Ascending aorta (tissue), 2 donors: Measurements from ENCODE around the gene SPATA4. TPM values are rescaled to one million over a fixed set of nuclear protein-coding genes. Genes with fewer than 3 reads are reported as not detected.
"Not testable (repeated sequence)": the region's sequence is repeated elsewhere in the genome, so short reads cannot be mapped to it uniquely, and the experiment has no call there.

ENCODE experiments used
- DNase-seq, 2 donors: peaks; one replicate each; pipeline ENCODE4 v3.0.0-alpha.2; 2019; ENCODE audit warnings: low spot score in 2 of 2
- H3K27ac ChIP-seq, 2 donors: fragments of 200-600 bp; sonication (generic); one replicate each; pipeline ENCODE4 v1.5.1; 2016 to 2017; ENCODE audit warnings: mild to moderate bottlenecking in 1 of 2
- H3K27me3 ChIP-seq: fragments of 200-600 bp; sonication (generic); one replicate; pipeline ENCODE4 v1.5.1; 2017
- H3K36me3 ChIP-seq, 2 donors: fragments of 200-600 bp; sonication (generic); one replicate each; pipeline ENCODE4 v1.5.1; 2016
- H3K4me1 ChIP-seq, 2 donors: fragments of 200-600 bp; sonication (generic); one replicate each; pipeline ENCODE4 v1.5.1; 2016 to 2017; ENCODE audit warnings: mild to moderate bottlenecking in 1 of 2
- H3K4me3 ChIP-seq, 2 donors: fragments of 200-600 bp; sonication (generic); one replicate each; pipeline ENCODE4 v1.5.1; 2016 to 2017; ENCODE audit warnings: mild to moderate bottlenecking in 1 of 2
- H3K9me3 ChIP-seq, 2 donors: fragments of 200-600 bp; sonication (generic); one replicate each; pipeline ENCODE4 v1.5.1; 2016
- CTCF ChIP-seq, 3 experiments: fragments of 200-600 bp in 2 of 3; fragments of 450-650 bp in 1 of 3; sonication (generic) in 2 of 3; IDR thresholded peaks; one replicate each; pipeline ENCODE4 v1.5.1; 2016 to 2019; ENCODE audit warnings: antibody characterized with exemption in 3 of 3, mild to moderate bottlenecking in 1 of 3, moderate library complexity in 1 of 3
- intact Hi-C: fragments of 100-400 bp; cut with DNase I; formaldehyde crosslinking; loops from one replicate; pipeline ENCODE4 v1.15.1; 2023
- total RNA-seq: library from RNA; depleted of rRNA; stranded (reverse); fragments of >200 nt; gene quantifications from one replicate; pipeline ENCODE4 v1.1.0, GENCODE V29; 2016

Gene SPATA4
- total RNA-seq, 1 donor from 2014 or later, result not detected

GRCh38 chr4:176217510-176217909, 22.1 kb upstream of the SPATA4 start:
- Histone ChIP-seq H3K4me1 (no peaks in the 10 kb centered on the region), H3K27ac (no peak overlapping the region), H3K4me3 (no peak overlapping the region), H3K36me3 (no peaks in the 10 kb centered on the region), H3K9me3 (no peaks in the 10 kb centered on the region), H3K27me3 (no peaks in the 10 kb centered on the region)
- no peak for DNase-seq
- no peak for TF ChIP-seq CTCF (IDR thresholded peaks at IDR 0.05)
- intact Hi-C loops, result no loop called here

GRCh38 chr4:176212351-176212750, 17.0 kb upstream of the SPATA4 start:
- intact Hi-C loops, H3K4me1 ChIP-seq, H3K36me3 ChIP-seq, H3K27me3 ChIP-seq, H3K4me3 ChIP-seq, DNase-seq, H3K27ac ChIP-seq, H3K9me3 ChIP-seq: not testable (repeated sequence)

DNA sequence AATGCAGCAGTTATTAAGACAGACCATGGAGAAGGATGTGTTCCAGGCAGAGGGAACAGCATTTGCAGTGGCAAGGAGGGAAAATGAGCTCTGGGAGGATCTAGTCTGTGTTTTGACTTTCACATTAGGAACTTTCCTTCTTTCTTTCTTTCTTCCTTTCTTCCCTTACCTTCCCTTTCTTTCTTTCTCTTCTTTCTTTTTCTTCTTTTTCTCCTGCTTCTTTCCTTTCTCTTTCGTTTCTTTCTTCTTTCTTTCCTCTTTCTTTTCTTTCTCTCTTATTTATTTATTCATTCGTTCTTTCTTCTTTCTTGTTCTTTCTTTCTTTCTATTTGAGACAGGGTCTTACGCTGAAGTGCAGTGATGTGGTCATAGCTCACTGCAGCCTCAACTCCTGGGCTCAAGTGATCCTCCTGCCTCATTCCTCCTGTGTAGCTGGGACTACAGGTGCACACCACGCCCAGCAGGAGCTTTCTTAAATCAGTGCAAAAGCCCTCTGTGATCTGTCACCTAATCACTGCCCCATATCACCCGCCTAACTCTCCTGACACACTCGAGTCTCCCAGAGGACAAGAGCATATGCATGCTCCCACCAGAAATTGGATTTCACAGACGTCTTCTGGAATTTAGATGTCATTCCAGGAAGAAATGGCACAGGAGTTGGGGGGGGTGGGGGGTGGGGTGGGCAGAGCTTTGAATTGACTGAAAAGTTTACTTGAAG, 15.4 kb upstream of the SPATA4 start:
- Histone ChIP-seq H3K4me1 (no peaks in the 10 kb centered on the region), H3K27me3 (no peaks in the 10 kb centered on the region), H3K4me3 (no peak overlapping the region), H3K27ac (no peak overlapping the region), H3K9me3 (no peaks in the 10 kb centered on the region), H3K36me3 (no peaks in the 10 kb centered on the region)
- intact Hi-C loops, result no loop called here
- TF ChIP-seq CTCF (IDR thresholded peaks at IDR 0.05), result no peak
- DNase-seq, result no peak

GRCh38 chr4:176210101-176210500, 14.7 kb upstream of the SPATA4 start:
- no peak overlapping the region for H3K4me3 ChIP-seq
- H3K4me1 ChIP-seq, result no peaks in the 10 kb centered on the region
- DNase-seq, result no peak
- no peaks in the 10 kb centered on the region for H3K27me3 ChIP-seq
- H3K27ac ChIP-seq, result no peak overlapping the region
- TF ChIP-seq CTCF (IDR thresholded peaks at IDR 0.05), result no peak
- H3K36me3 ChIP-seq, result no peaks in the 10 kb centered on the region
- H3K9me3 ChIP-seq, result no peaks in the 10 kb centered on the region
- intact Hi-C loops, result no loop called here

GRCh38 chr4:176209535-176209934, 14.2 kb upstream of the SPATA4 start:
- no peaks in the 10 kb centered on the region for H3K27me3 ChIP-seq
- no peaks in the 10 kb centered on the region for H3K36me3 ChIP-seq
- no peaks in the 10 kb centered on the region for H3K4me1 ChIP-seq
- no peak overlapping the region for H3K27ac ChIP-seq
- intact Hi-C loops, result no loop called here
- no peak for DNase-seq
- H3K4me3 ChIP-seq, result no peak overlapping the region
- H3K9me3 ChIP-seq, result no peaks in the 10 kb centered on the region
- TF ChIP-seq CTCF (IDR thresholded peaks at IDR 0.05), result no peak

GRCh38 chr4:176207839-176208238, 12.5 kb upstream of the SPATA4 start:
- DNase-seq, result no peak
- Histone ChIP-seq H3K27ac (no peak overlapping the region), H3K27me3 (no peaks in the 10 kb centered on the region), H3K9me3 (no peaks in the 10 kb centered on the region), H3K4me1 (no peaks in the 10 kb centered on the region), H3K36me3 (no peaks in the 10 kb centered on the region), H3K4me3 (no peak overlapping the region)
- TF ChIP-seq CTCF (IDR thresholded peaks at IDR 0.05), result no peak
- intact Hi-C loops, result no loop called here
